GM10248 (cell line): ENCODE measurements around the gene SEMA3C.

ENCODE experiments used
- CTCF ChIA-PET: fragments of 300-600 bp; sonication (Branson Sonifier 250); formaldehyde crosslinking; extraction: SDS; loops from one replicate; lab custom pipeline; 2021; ENCODE audit warnings: antibody characterized with exemption; lab: Yijun Ruan, JAX
- POLR2A ChIA-PET: fragments of 350-650 bp; sonication (Branson Sonifier 250); formaldehyde crosslinking; extraction: SDS; loops from one replicate; lab custom pipeline; 2020; ENCODE audit warnings: antibody characterized with exemption; lab: Yijun Ruan, JAX
- DNase-seq: peaks from one replicate; pipeline ENCODE4 v3.0.0; 2012; ENCODE audit errors: extremely low spot score
- CTCF ChIP-seq: IDR thresholded peaks from 2 replicates; pipeline ENCODE4 v1.5.1; 2012; ENCODE audit warnings: mild to moderate bottlenecking, low read depth; ENCODE audit errors: extremely low read depth, missing control alignments, control extremely low read depth

SEMA3C gene

DNA sequence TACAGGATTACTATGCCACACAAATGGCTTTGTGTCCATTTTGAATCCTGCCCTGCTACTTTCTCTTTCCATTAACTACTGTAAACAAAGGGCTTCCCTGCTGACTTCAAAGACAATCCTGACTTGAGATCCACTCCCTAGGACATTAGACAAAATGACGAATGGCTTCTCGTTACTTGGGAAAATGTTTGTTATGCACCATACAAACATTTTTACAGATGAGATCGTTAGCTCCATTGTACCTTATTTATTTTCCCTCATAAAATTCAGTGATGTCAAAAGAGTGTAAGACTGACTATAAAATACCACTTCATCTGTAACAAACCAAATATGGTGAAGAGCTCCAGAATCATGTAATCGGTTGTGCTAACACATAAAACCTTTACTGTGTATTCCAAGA lies 158.6 kb downstream of the SEMA3C start:
- TF ChIP-seq CTCF: no peak
- no peak for DNase-seq
- CTCF ChIA-PET: no interaction called here
- POLR2A ChIA-PET: no interaction called here

DNA sequence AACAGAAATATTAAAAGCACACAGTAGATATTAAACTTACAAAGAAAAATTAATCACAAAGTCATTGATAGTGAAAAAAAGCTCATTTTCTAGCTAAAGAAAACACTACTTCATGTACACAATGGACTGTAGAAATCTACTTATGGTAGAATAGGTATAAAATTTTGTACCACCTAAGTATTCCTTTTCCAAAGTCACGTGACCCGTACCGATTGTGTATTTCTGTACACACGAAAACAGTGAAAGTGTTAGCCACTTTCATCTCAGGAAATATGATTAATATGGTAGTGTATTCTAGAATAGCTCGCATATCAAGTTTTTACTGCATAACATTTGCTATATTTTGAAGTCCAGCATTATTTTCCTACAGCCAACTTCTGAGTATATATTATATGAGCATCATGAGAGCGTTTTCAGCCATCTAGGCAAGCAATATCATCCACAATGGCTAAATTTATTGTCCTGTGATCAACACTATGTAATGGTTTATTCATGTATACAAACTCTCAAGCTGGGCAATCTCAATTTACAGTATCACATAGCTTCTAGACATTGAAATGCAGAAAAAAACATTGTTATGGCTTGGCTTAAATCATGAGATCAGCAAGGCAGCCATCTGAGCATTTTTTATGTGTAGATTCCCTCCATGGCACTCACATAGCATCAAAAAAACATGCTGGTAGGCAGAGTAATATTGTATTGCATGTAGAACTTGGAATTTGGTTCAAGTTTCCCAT lies 165.7 kb downstream of the SEMA3C start:
- DNase-seq: no peak
- ChIA-PET CTCF (no interaction called here), POLR2A (no interaction called here)
- no peak for TF ChIP-seq CTCF

DNA sequence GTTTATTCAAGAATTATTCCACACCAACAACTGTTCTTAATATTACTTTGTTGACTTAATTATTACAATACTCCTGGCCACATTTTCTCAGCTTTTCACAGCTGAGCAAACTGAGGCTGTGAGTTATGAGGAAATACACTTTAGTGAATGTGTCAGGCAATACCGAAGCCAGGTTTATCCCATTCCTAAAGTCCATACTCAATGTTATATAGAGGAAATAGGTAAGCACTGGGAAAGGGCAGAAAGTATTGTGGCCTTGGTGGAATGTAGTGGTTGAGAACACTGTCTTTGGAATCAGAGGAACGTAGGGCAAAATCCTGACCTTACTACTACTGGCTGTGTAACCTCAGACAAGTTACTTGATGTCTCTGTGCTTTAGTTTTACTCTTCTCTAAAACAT lies 169.6 kb downstream of the SEMA3C start:
- ChIA-PET CTCF (no interaction called here), POLR2A (no interaction called here)
- TF ChIP-seq CTCF: no peak

GRCh38 chr7:80748363-80749042 lies 170.3 kb downstream of the SEMA3C start:
- no peak for TF ChIP-seq CTCF
- POLR2A ChIA-PET: no interaction called here
- CTCF ChIA-PET: interaction anchor here (1.4 kb wide), 1 partner anchor 17 kb away, joined by 3 read pairs; no protein-coding TSS in a partner anchor
- no peak for DNase-seq

More for the DNA sequence above, 169.6 kb downstream of the SEMA3C start:
- DNase-seq: no peak

DNA sequence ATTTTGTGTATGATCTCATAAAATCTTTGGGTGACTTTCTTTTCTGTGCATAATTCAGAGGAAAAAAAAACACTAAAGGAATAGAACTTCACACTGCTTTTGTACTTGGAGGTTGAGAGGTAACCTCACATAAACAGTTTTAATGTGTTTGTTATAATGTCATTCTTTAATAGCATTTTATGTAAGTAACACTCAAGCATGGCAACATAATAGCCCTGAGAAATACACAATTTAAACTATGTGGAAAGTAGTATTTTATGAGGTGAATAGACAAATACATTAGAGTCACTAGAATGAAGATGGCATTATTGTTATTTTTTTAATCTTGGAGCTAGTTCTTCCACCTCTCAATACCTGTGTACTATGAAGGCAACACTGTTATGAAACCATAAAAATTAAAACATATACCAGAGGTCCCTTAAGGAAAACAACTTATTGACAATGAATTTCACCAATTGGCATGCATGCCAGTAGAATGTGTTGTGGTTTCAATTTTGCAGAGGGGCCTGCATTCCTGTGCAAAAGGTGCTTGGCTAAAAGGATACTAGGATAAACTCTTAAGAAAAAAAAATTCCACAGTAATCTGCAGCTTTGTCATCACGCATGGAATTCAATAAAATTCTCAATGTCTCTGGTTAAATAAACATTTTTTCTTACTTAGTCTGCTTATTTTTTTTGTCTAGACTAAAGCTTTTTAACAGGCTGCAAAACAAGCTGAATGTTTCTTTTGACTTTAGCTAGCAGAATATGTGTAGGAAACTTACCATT lies 177.9 kb downstream of the SEMA3C start:
- DNase-seq: no peak
- POLR2A ChIA-PET: no interaction called here
- TF ChIP-seq CTCF: no peak
- CTCF ChIA-PET: interaction anchor here (1.3 kb wide), 1 partner anchor 9 kb away, joined by 3 read pairs; no protein-coding TSS in a partner anchor
